Islet precursor cell (in vitro differentiated cells): ENCODE results near the gene USE1.

Experiments
- DNase-seq: peaks from one replicate; pipeline ENCODE4 v3.0.0-alpha.2; 2018

Gene USE1

GRCh38 chr19:17205237-17206140, 9.7 kb upstream of the USE1 start:
- peak; percentile 83 for DNase-seq

- no peak for DNase-seq
These were observed 8.2 kb upstream of the USE1 start for GRCh38 chr19:17206736-17207581.

DNA sequence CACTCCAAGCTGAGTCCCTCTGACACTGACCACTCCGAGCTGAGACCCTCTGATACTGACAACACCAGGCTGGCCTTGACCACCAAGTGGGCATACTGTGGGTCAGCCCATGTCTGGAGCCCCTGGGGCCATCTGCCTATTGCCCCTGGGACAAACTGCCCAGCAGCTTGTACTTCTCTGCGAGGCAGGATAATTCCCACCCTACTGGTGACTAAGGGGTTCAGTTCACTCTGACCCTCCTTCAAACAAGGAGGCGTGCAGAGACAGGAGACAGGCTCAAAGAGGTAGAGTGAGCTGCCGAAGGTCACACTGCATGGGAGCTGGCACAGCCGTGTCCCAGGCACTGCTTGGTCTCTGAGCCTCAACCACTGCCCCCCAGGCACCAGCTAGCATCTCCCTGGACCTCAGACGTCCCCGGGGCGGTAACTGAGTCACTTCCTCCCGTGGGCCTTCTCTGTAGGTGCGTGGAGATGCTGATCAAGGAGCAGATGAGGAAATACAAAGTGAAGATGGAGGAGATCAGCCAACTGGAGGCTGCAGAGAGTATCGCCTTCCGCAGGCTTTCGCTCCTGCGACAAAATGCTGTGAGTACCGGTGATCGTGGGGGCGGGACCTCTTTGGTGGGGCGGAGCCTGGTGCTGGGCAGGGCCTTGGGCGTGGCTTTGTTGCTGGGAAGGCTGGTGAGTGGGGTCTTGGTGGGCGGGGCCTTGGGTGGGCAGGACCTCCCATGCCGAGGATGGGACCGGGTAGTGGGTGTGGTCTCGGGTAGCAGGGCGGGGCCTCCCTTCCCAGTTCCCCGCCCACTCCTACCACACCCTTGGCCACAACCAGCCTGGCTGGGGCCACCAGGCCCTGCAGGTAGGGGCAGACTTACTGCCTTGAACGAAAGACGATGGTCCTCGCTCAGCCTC, 5.8 kb upstream of the USE1 start:
- peak; percentile 96 for DNase-seq

GRCh38 chr19:17210296-17210695, 4.9 kb upstream of the USE1 start:
- no peak for DNase-seq

- DNase-seq, result no peak
These were observed 3.4 kb upstream of the USE1 start for GRCh38 chr19:17211547-17212446.

- peak; percentile 55 for DNase-seq
These were observed 1.8 kb upstream of the USE1 start for GRCh38 chr19:17213334-17213733.

DNA sequence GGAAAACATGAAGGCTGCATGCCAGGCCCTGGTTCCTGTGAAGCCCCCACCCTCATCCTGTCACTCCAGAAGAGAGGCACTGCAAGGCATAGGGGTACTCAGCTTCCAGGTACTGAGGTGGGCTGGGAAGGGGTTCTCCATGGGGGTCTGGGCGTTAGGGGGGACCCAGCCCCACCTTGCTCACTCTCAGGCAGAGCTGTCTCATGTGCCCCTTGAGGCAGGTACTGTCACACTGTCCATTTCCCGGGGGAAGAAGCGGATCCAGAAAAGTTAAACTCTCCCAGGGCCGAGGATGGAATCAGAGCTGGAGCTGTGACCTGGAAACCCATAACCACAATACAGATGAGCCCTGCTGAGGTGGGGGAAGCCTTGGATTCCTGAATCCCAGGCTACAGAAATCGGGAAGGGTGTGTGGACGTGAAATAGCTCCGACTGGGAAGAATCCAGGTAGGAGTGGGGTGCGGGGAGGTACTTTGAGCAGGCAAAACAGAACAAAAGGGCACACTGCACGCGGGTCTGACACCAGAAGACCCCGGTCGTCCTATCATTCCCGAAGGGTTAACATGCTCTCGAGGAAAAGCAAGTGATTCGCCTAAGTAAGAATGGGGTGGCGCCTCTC, 540 bp upstream of the USE1 start:
- peak; percentile 49 for DNase-seq

DNA sequence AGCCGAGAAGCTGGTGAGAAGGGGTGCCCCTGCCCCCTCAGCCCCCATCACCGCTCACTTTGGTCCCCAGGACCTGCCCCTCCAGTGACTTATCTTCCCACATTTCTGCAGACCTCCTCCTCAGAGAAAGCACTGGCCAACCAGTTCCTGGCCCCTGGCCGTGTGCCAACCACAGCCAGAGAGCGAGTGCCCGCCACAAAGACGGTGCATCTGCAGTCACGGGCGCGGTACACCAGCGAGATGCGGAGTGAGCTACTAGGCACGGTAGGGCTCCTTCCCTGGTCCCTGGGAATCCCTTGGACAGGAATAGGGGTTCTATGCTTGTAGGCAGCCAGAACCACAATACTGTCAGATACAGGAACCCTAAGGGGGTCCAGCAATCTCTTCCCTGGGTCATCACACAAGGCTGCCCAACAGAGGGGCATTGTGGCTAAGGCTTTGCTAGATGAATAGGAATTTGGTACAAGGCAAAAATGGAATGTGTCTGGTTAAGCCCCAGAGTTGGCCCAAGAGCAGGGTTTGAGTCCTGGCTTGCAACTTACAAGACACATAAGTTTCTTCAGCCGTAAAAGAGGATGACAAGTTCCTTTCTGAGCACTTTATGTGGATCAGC, 1.0 kb downstream of the USE1 start:
- DNase-seq, result no peak

DNA sequence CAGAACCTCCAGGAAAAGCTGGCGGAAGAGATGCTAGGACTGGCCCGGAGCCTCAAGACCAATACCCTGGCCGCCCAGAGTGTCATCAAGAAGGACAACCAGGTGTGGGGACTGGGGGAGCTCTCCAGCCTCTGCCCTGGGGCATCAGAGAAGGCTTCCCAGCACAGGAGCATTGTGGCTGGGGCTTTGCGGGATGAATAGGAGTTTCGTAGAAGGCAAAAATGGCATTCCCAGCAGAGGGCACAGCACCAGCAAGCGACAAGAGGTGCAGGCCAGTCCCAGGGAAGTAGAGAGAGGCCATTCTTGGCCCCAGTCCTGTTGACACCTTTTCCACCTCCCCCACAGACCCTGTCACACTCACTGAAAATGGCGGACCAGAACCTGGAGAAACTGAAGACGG, 4.1 kb downstream of the USE1 start:
- DNase-seq, result no peak

GRCh38 chr19:17220207-17220758, 5.1 kb downstream of the USE1 start:
- DNase-seq, result peak; percentile 74

DNA sequence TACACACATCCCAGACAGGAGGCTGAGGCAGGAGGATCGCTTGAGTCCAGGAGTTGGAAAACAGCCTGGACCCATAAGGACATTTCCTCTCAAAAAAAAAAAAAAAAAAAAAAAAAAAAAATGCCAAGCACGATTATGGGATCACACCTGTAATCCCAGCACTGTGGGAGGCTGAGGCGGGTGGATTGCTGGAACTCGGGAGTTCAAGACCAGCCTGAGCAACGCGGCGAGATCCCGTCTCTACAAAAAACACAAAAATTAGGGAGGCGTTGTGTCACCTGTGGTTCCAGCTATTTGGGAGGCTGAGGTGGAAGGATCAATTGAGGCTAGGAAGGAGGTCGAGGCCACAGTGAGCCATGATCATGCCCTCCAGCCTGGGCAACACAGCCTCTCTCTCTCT, 9.9 kb downstream of the USE1 start:
- DNase-seq, result peak; percentile 32

DNA sequence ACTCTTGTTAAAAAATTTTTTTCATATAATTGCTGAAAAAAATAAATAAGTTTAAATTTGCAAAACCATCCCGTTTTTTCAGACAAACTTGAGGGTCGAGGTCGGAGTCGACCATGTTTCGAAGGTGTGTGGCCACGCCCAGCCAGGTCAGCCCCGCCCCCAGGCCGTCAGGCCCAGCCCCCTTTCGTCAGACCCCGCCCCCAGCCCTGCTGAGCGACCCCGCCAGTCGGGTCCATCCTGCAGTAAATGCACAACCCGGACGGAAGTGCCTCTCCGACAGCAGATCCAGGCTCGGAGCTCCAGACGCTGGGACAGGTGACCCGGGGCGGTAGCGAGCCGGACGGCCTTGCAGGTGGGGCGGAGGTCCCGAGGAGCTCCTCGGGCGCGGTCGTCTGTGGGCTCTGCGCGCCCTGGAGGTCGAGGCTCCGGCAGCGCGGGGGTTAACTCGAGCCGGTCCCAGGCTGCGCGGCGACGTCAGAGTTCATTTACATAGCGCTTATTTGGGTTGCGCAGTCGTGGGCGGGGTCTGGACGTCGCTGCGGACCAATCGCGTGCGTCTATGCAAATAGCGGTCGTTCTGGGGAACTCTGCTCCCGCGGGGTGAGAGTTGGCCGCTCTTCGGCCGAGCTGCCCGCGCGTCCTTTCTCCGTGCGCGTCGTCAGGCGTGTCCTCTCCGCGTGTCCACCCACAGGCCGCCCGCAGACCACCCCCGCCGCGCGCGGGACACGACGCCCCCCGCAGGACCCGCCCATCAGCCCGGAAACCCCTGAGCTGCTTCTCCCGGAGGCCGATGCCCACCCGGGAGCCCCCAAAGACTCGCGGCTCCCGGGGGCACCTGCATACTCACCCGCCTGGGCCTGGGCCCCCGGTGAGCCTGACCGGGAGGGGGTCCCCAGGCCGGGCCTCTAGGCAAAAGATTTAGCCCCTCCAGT, 11.1 kb downstream of the USE1 start, which contains the start of gene OCEL1:
TSS of gene OCEL1 (plus strand) at position 225 of the 932 bp plus-strand sequence. CDS start at position 247, 22 bp downstream.
- DNase-seq, result peak; percentile 99

GRCh38 chr19:17227798-17228367, 12.7 kb downstream of the USE1 start:
- DNase-seq, result no peak

- DNase-seq, result no peak
These were observed 14.7 kb downstream of the USE1 start for GRCh38 chr19:17229890-17230289.

DNA sequence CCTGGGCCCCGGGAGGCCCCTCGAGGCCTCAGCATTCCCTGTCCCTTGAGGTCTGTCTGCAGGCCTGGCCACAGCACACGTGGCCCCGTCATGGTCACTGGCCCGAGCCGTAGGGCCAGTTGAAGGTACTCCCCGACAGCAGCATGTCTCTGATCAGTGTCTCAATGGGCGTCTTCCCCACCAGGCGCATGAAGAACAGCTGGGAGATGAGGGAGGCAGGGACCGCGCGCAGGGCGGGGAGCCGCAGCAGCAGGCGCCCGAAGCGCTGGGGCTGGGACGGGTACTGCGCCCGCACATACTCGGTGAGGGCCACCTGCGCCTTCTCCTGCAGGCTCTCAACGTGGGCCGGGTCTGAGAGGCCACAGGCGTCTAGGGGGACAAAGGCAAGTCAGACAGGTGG, 17.1 kb downstream of the USE1 start:
- DNase-seq, result peak; percentile 38

DNA sequence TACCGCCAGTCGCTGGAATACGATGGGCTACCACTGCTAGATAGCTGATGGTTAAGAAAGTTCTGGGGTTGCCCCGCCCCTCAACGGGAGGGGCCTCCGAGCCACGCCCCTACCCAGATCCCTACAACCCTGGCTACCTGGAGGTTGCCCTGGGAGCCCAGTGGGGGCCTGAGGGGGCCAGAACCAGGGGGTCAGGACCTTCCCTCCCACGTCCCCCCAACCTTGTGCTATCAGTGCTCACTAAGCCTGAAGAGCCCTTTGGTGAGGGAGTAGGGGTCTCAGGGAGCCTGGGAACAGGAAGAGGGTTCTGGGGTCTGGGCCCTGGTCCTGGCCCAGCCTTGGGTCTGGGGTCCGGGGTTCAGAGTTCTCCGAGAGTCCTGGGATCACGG, 19.7 kb downstream of the USE1 start:
- DNase-seq, result peak; percentile 72

GRCh38 chr19:17235300-17235970, 20.3 kb downstream of the USE1 start:
- peak; percentile 82 for DNase-seq
